Measurements from ENCODE around the gene FBXO11. TPM values are rescaled to one million over a fixed set of nuclear protein-coding genes. Genes with fewer than 3 reads are reported as not detected.

Gene FBXO11
- total RNA-seq, 2 experiments from 2014 or later, result 36.3 to 36.4 TPM

GRCh38 chr2:47842846-47843245 lies 63.5 kb downstream of the FBXO11 start:
- H3K27me3 Mint-ChIP-seq, result no peaks in the 10 kb centered on the region
- H3K36me3 Mint-ChIP-seq, result peaks cover 12% of the 10 kb centered on the region
- H3K4me1 Mint-ChIP-seq, result peaks cover 30% of the 10 kb centered on the region
- H3K27ac Mint-ChIP-seq, result no peak overlapping the region
- DNase-seq, result no peak
- no peak overlapping the region for H3K4me3 Mint-ChIP-seq
- no peaks in the 10 kb centered on the region for H3K9me3 Mint-ChIP-seq

- Mint-ChIP-seq H3K36me3 (peaks cover 30% of the 10 kb centered on the region), H3K27ac (no peak overlapping the region), H3K27me3 (no peaks in the 10 kb centered on the region), H3K4me3 (no peak overlapping the region), H3K9me3 (no peaks in the 10 kb centered on the region), H3K4me1 (peaks cover 21% of the 10 kb centered on the region)
- no peak for DNase-seq
These were observed 67.6 kb downstream of the FBXO11 start for GRCh38 chr2:47838686-47839085.

- no peak for DNase-seq
- Mint-ChIP-seq H3K27me3 (no peaks in the 10 kb centered on the region), H3K27ac (no peak overlapping the region), H3K36me3 (peaks cover 31% of the 10 kb centered on the region), H3K4me3 (no peak overlapping the region), H3K9me3 (no peaks in the 10 kb centered on the region), H3K4me1 (peaks cover 16% of the 10 kb centered on the region)
These were observed 68.0 kb downstream of the FBXO11 start for GRCh38 chr2:47838249-47838648.

- Mint-ChIP-seq H3K36me3 (peaks cover 28% of the 10 kb centered on the region), H3K27ac (no peak overlapping the region), H3K4me1 (peaks cover 8% of the 10 kb centered on the region), H3K27me3 (no peaks in the 10 kb centered on the region), H3K4me3 (no peak overlapping the region), H3K9me3 (no peaks in the 10 kb centered on the region)
- DNase-seq, result no peak
These were observed 72.8 kb downstream of the FBXO11 start for GRCh38 chr2:47833516-47833968.

GRCh38 chr2:47822518-47822917 lies 83.8 kb downstream of the FBXO11 start:
- no peak overlapping the region for H3K27ac Mint-ChIP-seq
- no peak for DNase-seq
- no peaks in the 10 kb centered on the region for H3K27me3 Mint-ChIP-seq
- peaks cover 25% of the 10 kb centered on the region for H3K36me3 Mint-ChIP-seq
- H3K4me3 Mint-ChIP-seq, result no peak overlapping the region
- H3K4me1 Mint-ChIP-seq, result no peaks in the 10 kb centered on the region
- no peaks in the 10 kb centered on the region for H3K9me3 Mint-ChIP-seq

DNA sequence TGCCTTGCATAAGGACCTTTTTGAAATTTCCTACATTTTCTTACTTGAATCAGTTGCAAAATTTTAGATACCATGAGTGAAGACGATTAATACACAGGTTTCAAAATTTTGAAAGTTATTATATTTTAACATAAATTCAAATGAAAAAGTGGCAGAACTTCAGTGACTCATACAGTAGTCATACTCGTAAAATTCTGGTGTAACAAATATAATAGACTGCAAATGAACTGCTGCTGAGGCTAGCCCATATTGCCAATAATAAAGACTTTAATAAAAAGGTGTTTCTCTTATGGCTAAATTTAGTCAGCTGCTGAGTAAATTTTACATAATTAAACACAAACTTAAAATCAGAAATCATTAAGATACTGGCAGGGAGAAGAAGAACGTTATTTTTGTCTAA lies 86.5 kb downstream of the FBXO11 start:
- H3K4me1 Mint-ChIP-seq, result no peaks in the 10 kb centered on the region
- no peak overlapping the region for H3K27ac Mint-ChIP-seq
- H3K9me3 Mint-ChIP-seq, result no peaks in the 10 kb centered on the region
- H3K36me3 Mint-ChIP-seq, result peaks cover 28% of the 10 kb centered on the region
- DNase-seq, result no peak
- H3K27me3 Mint-ChIP-seq, result no peaks in the 10 kb centered on the region
- no peak overlapping the region for H3K4me3 Mint-ChIP-seq

- H3K27ac Mint-ChIP-seq, result no peak overlapping the region
- H3K36me3 Mint-ChIP-seq, result peaks cover 36% of the 10 kb centered on the region
- no peak for DNase-seq
- H3K27me3 Mint-ChIP-seq, result no peaks in the 10 kb centered on the region
- no peak overlapping the region for H3K4me3 Mint-ChIP-seq
- no peaks in the 10 kb centered on the region for H3K4me1 Mint-ChIP-seq
- no peaks in the 10 kb centered on the region for H3K9me3 Mint-ChIP-seq
These were observed 87.5 kb downstream of the FBXO11 start for GRCh38 chr2:47818777-47819176.

DNA sequence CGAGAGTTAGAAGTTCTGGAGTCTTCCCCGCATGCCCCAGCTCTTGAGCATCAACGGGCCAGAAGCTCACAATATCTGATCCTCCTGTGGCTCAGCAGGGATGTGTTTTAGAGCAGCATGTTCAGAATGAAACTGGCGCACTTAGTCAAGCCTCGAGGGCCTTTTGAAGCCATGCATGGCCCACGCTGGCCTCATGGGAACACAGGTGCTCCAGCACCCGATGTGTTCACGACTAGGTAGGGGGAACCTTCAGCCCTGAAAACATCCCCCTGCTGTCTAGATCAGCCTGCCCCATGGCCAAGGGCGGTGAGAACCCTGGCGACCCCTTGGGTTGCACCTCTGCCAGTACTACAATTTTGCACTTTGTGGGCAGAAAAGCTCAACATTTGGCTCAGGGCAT lies 90.5 kb downstream of the FBXO11 start:
- H3K27ac Mint-ChIP-seq, result no peak overlapping the region
- H3K36me3 Mint-ChIP-seq, result peaks cover 48% of the 10 kb centered on the region
- H3K4me3 Mint-ChIP-seq, result no peak overlapping the region
- H3K27me3 Mint-ChIP-seq, result no peaks in the 10 kb centered on the region
- DNase-seq, result no peak
- no peaks in the 10 kb centered on the region for H3K9me3 Mint-ChIP-seq
- peaks cover 18% of the 10 kb centered on the region for H3K4me1 Mint-ChIP-seq

DNA sequence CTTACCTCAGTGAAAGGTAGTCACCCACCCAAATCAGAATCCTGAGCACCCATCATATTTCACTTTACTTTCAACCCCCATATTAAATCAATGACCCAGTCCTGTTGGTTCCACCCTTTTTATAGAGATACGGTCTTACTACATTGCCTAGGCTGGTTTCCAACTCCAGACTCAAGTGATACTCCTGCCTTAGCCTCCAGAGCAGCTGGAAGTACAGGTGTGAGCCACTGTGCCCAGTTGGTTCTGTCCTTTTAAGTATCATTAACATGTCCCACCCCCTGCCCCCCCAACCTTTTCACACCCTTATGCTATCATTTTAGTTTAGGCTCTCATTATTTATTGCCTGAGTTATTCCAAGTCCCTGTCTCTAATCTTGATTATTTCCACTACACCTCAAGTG lies 94.6 kb downstream of the FBXO11 start:
- Mint-ChIP-seq H3K27ac (peak overlapping the region; percentile 9), H3K36me3 (peaks cover 39% of the 10 kb centered on the region), H3K9me3 (no peaks in the 10 kb centered on the region), H3K4me1 (peaks cover 28% of the 10 kb centered on the region), H3K4me3 (no peak overlapping the region), H3K27me3 (no peaks in the 10 kb centered on the region)
- no peak for DNase-seq

DNA sequence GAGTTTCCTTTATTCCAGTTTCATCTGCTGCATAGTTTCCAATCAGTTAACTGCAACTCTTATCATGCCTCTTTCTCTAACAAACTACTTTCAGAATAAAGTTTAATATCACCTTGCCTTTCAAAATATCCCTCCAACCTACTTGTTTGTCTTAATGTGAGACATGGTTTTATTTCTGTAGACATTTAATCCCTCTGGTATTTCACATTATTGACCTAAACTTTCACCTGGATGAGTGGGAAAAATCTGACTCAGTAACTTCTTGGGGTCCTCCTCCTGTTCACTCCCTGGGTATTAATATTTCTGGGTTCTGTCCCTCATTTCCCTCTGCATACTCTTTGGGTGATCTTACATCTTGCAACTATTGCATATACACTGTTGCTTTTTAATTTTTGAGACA lies 95.4 kb downstream of the FBXO11 start:
- no peaks in the 10 kb centered on the region for H3K27me3 Mint-ChIP-seq
- no peak overlapping the region for H3K4me3 Mint-ChIP-seq
- peaks cover 28% of the 10 kb centered on the region for H3K4me1 Mint-ChIP-seq
- H3K9me3 Mint-ChIP-seq, result no peaks in the 10 kb centered on the region
- no peak for DNase-seq
- peak overlapping the region; percentile 9 for H3K27ac Mint-ChIP-seq
- peaks cover 46% of the 10 kb centered on the region for H3K36me3 Mint-ChIP-seq

GRCh38 chr2:47809903-47810302 lies 96.4 kb downstream of the FBXO11 start:
- no peak for DNase-seq
- peaks cover 28% of the 10 kb centered on the region for H3K4me1 Mint-ChIP-seq
- peaks cover 46% of the 10 kb centered on the region for H3K36me3 Mint-ChIP-seq
- H3K27me3 Mint-ChIP-seq, result no peaks in the 10 kb centered on the region
- no peaks in the 10 kb centered on the region for H3K9me3 Mint-ChIP-seq
- H3K27ac Mint-ChIP-seq, result no peak overlapping the region
- H3K4me3 Mint-ChIP-seq, result no peak overlapping the region

DNA sequence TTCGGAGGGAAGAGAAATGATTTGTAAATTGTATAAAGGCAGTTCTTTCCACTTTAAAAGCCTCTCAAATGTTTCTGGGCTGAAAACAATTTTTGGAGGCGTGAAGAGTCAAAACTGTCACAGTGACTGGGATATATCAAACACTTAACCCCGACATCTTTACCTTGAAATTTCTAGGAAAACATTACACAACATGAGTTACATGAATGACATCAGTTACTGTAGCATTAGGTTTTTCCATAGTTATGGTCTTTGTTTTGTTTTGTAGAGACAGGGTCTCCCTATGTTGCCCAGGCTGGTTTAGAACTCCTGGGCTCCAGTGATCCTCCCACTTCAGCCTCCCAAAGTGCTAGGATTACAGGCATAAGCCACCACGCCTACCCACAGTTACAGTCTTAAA lies 97.7 kb downstream of the FBXO11 start:
- Mint-ChIP-seq H3K9me3 (peaks cover under 1% of the 10 kb centered on the region), H3K27ac (peak overlapping the region; percentile 75), H3K4me1 (peaks cover 29% of the 10 kb centered on the region), H3K4me3 (no peak overlapping the region), H3K27me3 (no peaks in the 10 kb centered on the region), H3K36me3 (peaks cover 47% of the 10 kb centered on the region)
- DNase-seq, result no peak

DNA sequence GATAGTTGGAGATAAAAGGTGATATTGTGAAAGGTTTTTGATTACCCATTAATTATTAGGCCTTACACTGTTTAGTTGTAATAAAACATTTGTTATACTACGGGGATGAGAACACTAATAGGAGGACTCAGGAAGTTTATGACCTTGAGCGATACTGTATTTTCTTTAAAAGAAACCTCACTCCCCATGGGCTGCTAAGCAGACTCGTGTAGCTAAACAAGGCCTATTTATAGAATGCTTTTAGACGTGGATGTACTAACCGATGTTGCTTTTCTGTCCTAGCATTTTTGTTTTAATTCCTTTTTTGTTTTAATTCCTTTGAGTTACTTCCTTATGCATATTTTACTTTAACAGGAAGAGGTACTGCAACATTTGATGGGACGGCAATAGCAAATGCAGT lies 100.4 kb downstream of the FBXO11 start:
- Mint-ChIP-seq H3K27me3 (no peaks in the 10 kb centered on the region), H3K36me3 (peaks cover 57% of the 10 kb centered on the region), H3K4me1 (peaks cover 12% of the 10 kb centered on the region), H3K9me3 (peaks cover 9% of the 10 kb centered on the region), H3K27ac (no peak overlapping the region), H3K4me3 (no peak overlapping the region)
- no peak for DNase-seq

- Mint-ChIP-seq H3K36me3 (peaks cover 77% of the 10 kb centered on the region), H3K4me1 (peaks cover 8% of the 10 kb centered on the region), H3K27me3 (no peaks in the 10 kb centered on the region), H3K9me3 (peaks cover 11% of the 10 kb centered on the region), H3K27ac (no peak overlapping the region), H3K4me3 (no peak overlapping the region)
- no peak for DNase-seq
These were observed 102.5 kb downstream of the FBXO11 start for GRCh38 chr2:47803770-47804169.

- DNase-seq, result no peak
- H3K27me3 Mint-ChIP-seq, result no peaks in the 10 kb centered on the region
- peaks cover 81% of the 10 kb centered on the region for H3K36me3 Mint-ChIP-seq
- H3K4me1 Mint-ChIP-seq, result peaks cover 7% of the 10 kb centered on the region
- no peak overlapping the region for H3K4me3 Mint-ChIP-seq
- H3K9me3 Mint-ChIP-seq, result peaks cover 11% of the 10 kb centered on the region
- no peak overlapping the region for H3K27ac Mint-ChIP-seq
These were observed 102.9 kb downstream of the FBXO11 start for GRCh38 chr2:47803363-47803762.

DNA sequence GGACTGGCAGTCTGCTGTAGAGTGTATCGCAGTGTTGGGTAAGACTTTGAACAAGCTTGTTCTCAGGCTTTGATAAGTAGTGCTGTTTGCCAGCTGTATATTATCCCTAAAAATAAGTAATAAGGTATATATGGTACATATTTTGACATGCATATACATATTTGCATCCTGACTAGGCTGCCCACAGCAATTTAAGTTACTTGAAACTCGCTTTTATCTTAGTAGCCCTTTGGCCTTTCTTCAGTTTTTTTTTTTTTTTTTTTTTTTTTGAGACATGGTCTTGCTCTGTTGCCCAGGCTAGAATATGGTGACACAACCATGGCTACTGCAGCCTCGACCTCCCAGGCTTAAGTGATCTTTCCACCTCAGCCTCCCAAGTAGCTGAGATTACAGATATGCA lies 105.2 kb downstream of the FBXO11 start:
- no peaks in the 10 kb centered on the region for H3K27me3 Mint-ChIP-seq

More for the DNA sequence above, 105.2 kb downstream of the FBXO11 start:
- Mint-ChIP-seq H3K36me3 (peaks cover 88% of the 10 kb centered on the region), H3K27ac (no peak overlapping the region), H3K9me3 (peaks cover 11% of the 10 kb centered on the region), H3K4me3 (no peak overlapping the region), H3K4me1 (peaks cover 2% of the 10 kb centered on the region)
- no peak for DNase-seq
